CD4-positive, alpha-beta T cell (primary cell): ENCODE measurements around the gene CYP20A1. TPM values are rescaled to one million over a fixed set of nuclear protein-coding genes. Genes with fewer than 3 reads are reported as not detected.

Source experiments
- ATAC-seq: fragments of 200-7000 bp; cut with Tn5 transposase; one replicate; pipeline ENCODE4 v1.10.0; 2022; ENCODE audit warnings: mild to moderate bottlenecking; ENCODE audit not compliant: poor library complexity
- CTCF ChIA-PET: fragments of 350-600 bp; sonication (Branson Sonifier 250); formaldehyde crosslinking; loops from one replicate; lab custom pipeline; 2021; ENCODE audit warnings: antibody characterized with exemption, inconsistent platforms; lab: Charles Lee
- POLR2A ChIA-PET: fragments of 350-600 bp; sonication (Branson Sonifier 250); formaldehyde crosslinking; loops from one replicate; lab custom pipeline; 2021; ENCODE audit warnings: antibody characterized with exemption, inconsistent platforms; lab: Charles Lee
- DNase-seq, 14 experiments: peaks; one replicate each; pipeline ENCODE4 v3.0.0-alpha.2; 2013 to 2020; ENCODE audit warnings: mixed read lengths in 2 of 14
- H3K27ac ChIP-seq, 2 donors: one replicate each; pipeline versions ENCODE4 v1.5.1 to v1.7.0; 2013; ENCODE audit warnings: low read length in 2 of 2, low read depth in 1 of 2, mild to moderate bottlenecking in 1 of 2
- H3K27me3 ChIP-seq, 2 experiments: 1 replicate in 1 of 2; 2 replicates in 1 of 2; pipeline versions ENCODE4 v1.6.1 to v1.7.0; 2013; ENCODE audit warnings: low read length in 2 of 2, control low read depth in 1 of 2, mild to moderate bottlenecking in 1 of 2, moderate library complexity in 1 of 2; ENCODE audit not compliant: insufficient read depth in 2 of 2, control insufficient read depth in 1 of 2
- H3K36me3 ChIP-seq: one replicate; pipeline ENCODE4 v1.6.1; 2013; ENCODE audit warnings: low read length, control low read depth; ENCODE audit not compliant: insufficient read depth
- H3K4me1 ChIP-seq: one replicate; pipeline ENCODE4 v1.6.1; 2013; ENCODE audit warnings: low read length, control low read depth; ENCODE audit not compliant: insufficient read depth
- H3K4me3 ChIP-seq: one replicate; pipeline ENCODE4 v1.5.1; 2013; ENCODE audit warnings: mild to moderate bottlenecking, low read length, moderate library complexity
- H3K9me3 ChIP-seq, 2 experiments: 1 replicate in 1 of 2; 2 replicates in 1 of 2; pipeline versions ENCODE4 v1.6.1 to v1.7.0; 2013; ENCODE audit warnings: low read length in 2 of 2, mild to moderate bottlenecking in 2 of 2, control low read depth in 1 of 2, moderate library complexity in 1 of 2; ENCODE audit not compliant: control insufficient read depth in 1 of 2, insufficient read depth in 1 of 2
- H3K27ac Mint-ChIP-seq: one replicate; pipeline ENCODE4 v1.8.0; 2020; ENCODE audit warnings: mixed read lengths
- H3K27me3 Mint-ChIP-seq: one replicate; pipeline ENCODE4 v1.8.0; 2021; ENCODE audit warnings: mixed read lengths
- H3K36me3 Mint-ChIP-seq: one replicate; pipeline ENCODE4 v1.8.0; 2021; ENCODE audit warnings: low read depth, mixed read lengths
- H3K4me1 Mint-ChIP-seq: one replicate; pipeline ENCODE4 v1.8.0; 2021; ENCODE audit warnings: low read depth, mixed read lengths
- H3K4me3 Mint-ChIP-seq: one replicate; pipeline ENCODE4 v1.8.0; 2020; ENCODE audit warnings: mild to moderate bottlenecking, mixed read lengths
- H3K9me3 Mint-ChIP-seq: one replicate; pipeline ENCODE4 v1.8.0; 2020; ENCODE audit warnings: mixed read lengths
- CTCF ChIP-seq: fragments of 200-600 bp; IDR thresholded peaks from one replicate; pipeline ENCODE4 v1.8.0; 2022; ENCODE audit warnings: antibody characterized with exemption, mild to moderate bottlenecking
- intact Hi-C, 2 experiments: fragments of 100-400 bp; cut with DNase I in 1 of 2; cut with micrococcal nuclease in 1 of 2; formaldehyde crosslinking; loops; one replicate each; pipeline versions ENCODE4 v1.15.1 to v1.9.0; 2023 to 2025; cut with DNase I, micrococcal nuclease
- total RNA-seq, 174 experiments: library from RNA in 2 of 174; stranded (reverse) in 2 of 174; gene quantifications; one replicate each; pipeline ENCODE4 v1.2.3 and lab custom pipeline; 2021 to 2026

Gene CYP20A1
- total RNA-seq, 2 experiments from 2014 or later: 21.9 to 22.6 TPM

GRCh38 chr2:203344667-203345066, 105.8 kb downstream of the CYP20A1 start:
- no peaks in the 10 kb centered on the region for H3K9me3 ChIP-seq
- Mint-ChIP-seq H3K4me3 (no peak overlapping the region), H3K27ac (no peak overlapping the region), H3K27me3 (no peaks in the 10 kb centered on the region), H3K4me1 (peaks cover 7% of the 10 kb centered on the region), H3K9me3 (no peaks in the 10 kb centered on the region), H3K36me3 (peaks cover 18% of the 10 kb centered on the region)
- intact Hi-C loops: no loop called here
- no peak overlapping the region for H3K4me3 ChIP-seq
- DNase-seq (no peak), ATAC-seq (no peak)
- no peak for TF ChIP-seq CTCF
- H3K27me3 ChIP-seq: no peaks in the 10 kb centered on the region
- H3K36me3 ChIP-seq: peaks cover 5% of the 10 kb centered on the region
- H3K4me1 ChIP-seq: no peaks in the 10 kb centered on the region
- ChIA-PET CTCF (no interaction called here), POLR2A (no interaction called here)
- no peak overlapping the region for H3K27ac ChIP-seq

- H3K4me1 ChIP-seq: no peaks in the 10 kb centered on the region
- H3K27ac ChIP-seq: no peak overlapping the region
- ATAC-seq (no peak), DNase-seq (no peak)
- Mint-ChIP-seq H3K4me1 (peaks cover 7% of the 10 kb centered on the region), H3K27ac (no peak overlapping the region), H3K36me3 (peaks cover 23% of the 10 kb centered on the region), H3K9me3 (no peaks in the 10 kb centered on the region), H3K27me3 (no peaks in the 10 kb centered on the region), H3K4me3 (no peak overlapping the region)
- no peak for TF ChIP-seq CTCF
- H3K9me3 ChIP-seq: peaks cover 0 to 5% of the 10 kb centered on the region in 2 experiments
- POLR2A ChIA-PET: interaction anchor here (1.0 kb wide), 1 partner anchor 19 kb away, joined by 3 read pairs; the partner anchor contains the start of gene ABI2
- H3K36me3 ChIP-seq: peaks cover 7% of the 10 kb centered on the region
- CTCF ChIA-PET: no interaction called here
- intact Hi-C loops: no loop called here
- no peaks in the 10 kb centered on the region for H3K27me3 ChIP-seq
- H3K4me3 ChIP-seq: no peak overlapping the region
Observed at GRCh38 chr2:203346612-203347011, 107.8 kb downstream of the CYP20A1 start.

- Mint-ChIP-seq H3K9me3 (no peaks in the 10 kb centered on the region), H3K27ac (no peak overlapping the region), H3K4me1 (peaks cover 7% of the 10 kb centered on the region), H3K4me3 (no peak overlapping the region), H3K36me3 (peaks cover 23% of the 10 kb centered on the region), H3K27me3 (no peaks in the 10 kb centered on the region)
- no peak overlapping the region for H3K27ac ChIP-seq
- no peak for ATAC-seq
- no peak overlapping the region for H3K4me3 ChIP-seq
- ChIA-PET POLR2A (interaction anchor here (1.0 kb wide), 1 partner anchor 19 kb away, joined by 3 read pairs; the partner anchor contains the start of gene ABI2), CTCF (no interaction called here)
- no peak for DNase-seq
- no peaks in the 10 kb centered on the region for H3K4me1 ChIP-seq
- no peak for TF ChIP-seq CTCF
- intact Hi-C loops: no loop called here
- H3K27me3 ChIP-seq: no peaks in the 10 kb centered on the region
- H3K36me3 ChIP-seq: peaks cover 11% of the 10 kb centered on the region
- H3K9me3 ChIP-seq: peaks cover 0 to 5% of the 10 kb centered on the region in 2 experiments
Observed at GRCh38 chr2:203347375-203347774, 108.6 kb downstream of the CYP20A1 start.
